NCI-H82 treated with DMSO at 0.1 percent for 48 hours (cell line): ENCODE measurements around the gene SH2B3.
"Not testable (repeated sequence)": the region's sequence is repeated elsewhere in the genome, so short reads cannot be mapped to it uniquely, and the experiment has no call there.

Experiments used
- DNase-seq: peaks from one replicate; lab custom pipeline; 2025; ENCODE audit not compliant: unreplicated experiment; lab: John Stamatoyannopoulos, UW

The SH2B3 gene

DNA sequence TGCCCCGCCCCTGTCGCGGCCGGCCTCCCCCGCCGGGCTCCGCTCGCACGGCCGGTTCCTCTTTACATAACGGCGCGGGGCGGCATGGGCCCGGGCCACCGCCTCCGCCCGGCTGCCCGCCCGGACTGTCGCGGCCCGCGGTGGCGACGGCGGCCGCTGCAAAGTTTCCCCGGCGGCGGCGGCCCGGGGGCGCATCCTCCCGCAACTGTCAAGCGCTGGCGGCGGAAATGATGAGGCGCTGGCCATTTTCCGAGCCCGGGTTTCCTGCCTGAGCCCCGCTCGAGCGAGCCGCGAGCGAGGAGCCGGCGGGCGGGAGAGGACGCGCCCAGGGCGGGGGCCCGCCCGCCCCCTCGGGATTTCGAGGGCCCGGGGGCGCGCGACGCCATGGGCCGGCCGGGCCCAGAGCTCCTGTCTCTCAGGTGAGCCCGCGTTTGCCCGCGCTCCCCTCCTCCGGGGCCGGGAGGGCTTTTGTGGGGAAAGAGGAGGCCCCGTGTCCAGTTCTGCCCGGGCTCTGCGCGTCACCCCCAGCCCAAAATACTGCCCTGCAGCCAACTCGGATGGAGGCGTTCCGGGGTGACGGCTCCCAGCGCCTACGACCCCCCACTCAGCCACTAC lies at the start of gene SH2B3:
SH2B3 (plus strand) TSS at position 65 of the 615 bp plus-strand sequence. CDS start 12,223 bp downstream, outside the sequence.
- DNase-seq: no peak

DNA sequence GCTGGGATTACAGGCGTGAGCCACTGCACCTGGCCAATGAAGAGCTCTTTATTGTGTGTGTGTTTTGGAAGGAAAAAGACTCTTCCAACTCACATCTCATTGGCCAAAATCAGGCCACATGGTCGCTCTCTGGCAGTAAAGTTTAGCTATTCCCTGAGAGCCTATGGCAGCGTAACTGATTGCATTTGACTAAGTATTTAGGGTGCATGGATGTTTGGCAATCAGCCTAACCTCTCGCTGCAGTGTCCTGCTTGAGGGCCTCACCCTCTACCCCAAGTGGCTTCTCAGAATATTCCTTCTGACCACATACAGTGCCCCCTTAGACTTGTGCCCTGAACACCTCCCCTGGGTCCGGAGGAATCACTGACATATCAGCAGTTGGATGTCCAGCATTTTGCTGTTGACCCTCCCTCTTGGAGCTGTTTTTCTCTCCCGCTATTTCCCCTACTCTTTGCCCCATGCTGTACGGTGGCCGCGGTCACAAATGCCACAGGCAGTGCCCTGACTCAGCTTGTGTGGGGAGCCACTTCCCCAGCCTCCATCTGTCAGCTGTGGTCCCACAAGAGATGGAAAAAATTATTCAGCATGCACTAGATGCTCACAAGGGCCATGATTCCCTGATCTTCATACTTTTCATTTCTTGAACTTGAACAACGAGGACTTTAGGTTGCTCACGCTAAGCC lies 46.4 kb upstream of the SH2B3 start:
- no peak for DNase-seq

DNA sequence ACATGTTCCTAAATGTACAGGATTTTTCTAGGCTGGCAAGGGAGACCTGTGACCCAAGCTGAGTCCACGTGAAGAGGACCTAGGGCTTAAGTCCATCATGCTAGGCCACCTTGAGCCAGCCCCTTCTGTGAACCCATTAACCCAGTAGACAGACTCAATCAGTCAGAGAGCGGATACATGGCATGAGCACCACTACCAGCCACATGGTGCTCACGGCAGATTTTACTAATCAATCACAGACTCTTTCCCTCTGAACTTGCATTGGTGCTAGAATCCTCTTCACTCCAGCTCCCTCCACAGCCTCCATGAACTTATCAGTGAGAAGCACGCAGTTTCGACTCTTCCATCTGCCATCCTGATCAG lies 45.8 kb upstream of the SH2B3 start:
- DNase-seq: no peak

DNA sequence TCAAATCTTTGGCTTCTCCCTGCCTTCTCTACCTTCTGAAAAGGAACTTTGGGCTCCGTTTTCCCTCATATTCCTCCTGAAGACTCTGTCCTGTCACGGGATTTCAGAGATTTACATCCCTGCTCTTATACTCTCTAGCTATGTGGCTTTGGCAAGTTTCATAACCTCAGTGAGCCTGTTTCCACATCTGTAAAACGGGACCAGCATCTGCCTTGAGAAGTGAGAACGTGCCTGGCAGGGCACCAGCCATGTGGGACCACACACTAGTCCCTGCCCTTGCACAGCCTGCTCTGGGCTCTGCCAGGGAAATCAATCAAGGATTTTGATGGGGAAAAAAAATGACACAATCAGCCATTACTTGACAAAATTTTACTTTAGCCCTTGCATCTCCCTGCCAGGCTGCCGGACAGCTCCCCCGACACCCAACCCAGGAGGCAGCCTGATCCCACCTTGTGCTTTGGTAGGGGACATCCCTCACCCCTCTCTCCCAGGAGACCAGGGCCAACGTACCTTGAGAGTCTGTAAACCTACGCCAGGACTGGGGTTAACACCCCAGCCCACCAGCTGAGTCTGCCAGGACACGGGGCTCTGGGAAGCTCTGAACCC lies 45.3 kb upstream of the SH2B3 start:
- DNase-seq: no peak

DNA sequence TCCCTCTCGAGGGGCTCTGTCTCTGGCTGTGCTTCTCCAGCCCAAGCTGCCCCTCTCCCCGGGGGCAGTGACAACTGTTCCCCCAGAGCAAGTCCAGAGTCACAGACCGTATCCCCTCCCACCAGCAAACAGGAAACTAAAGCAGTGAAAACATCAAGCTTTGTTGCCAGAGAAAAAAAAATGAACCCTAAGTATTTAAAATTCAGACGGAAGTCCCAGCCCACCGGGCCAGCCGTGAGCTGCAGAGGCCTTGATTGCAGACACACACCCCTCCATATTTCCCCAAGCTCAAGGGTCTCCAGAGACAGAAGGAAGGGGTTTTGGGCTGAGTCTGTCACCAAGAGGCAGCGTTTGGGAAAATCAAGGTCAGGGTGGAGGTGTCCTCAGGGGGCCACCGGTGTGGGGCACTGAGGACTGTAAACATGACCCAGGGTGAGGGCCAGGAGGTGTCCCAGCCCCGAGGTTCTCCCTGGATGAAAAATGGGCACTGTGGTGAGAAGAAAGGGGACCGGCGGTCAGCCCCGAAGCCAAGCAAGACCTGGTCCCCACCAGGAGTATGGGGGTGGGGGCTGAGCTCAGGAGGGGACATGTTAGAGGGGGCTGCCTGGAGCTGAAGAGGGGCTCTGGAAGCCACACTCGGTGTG lies 44.5 kb upstream of the SH2B3 start:
- no peak for DNase-seq

DNA sequence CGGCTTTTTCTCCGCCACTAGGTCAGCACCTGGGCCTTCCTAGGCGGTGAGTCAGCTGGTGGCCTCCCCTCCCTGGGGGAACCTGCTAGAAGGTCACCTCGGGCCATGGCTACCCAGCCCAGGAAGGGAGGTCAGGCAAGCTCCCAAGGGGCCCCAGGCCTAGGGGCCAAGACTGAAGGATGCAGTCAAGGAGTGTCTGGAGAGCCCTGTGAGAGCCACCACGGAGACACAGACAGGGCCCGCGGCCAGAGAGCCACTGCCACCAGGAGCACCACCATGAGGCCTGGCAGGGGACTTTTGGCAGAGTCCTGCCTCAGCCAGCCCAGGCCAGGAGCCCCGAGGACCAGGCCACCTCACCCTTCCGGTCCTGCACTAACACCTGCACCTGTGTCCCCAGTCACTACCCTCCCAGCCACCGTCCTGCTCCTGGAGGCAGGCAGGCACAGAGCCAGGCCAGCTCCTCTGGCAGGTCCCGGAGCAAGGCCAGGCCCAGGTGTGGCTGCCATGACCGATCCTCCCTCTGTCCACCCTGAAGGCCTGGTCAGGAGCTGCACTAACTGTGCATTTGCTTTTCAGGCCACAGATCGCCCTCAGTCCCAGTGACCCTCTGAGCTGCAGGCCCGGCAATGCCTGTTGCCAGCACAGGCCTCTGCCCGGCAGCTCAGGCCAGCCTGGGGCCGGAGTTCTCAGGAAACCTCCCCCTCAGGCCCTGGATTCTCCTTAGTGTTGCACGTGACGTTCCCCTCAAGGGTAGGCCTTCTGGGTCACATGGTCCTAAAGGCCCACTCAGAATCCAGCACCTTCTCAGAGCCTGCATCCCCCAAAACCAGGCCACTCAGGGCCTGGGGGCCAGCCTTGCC lies 43.8 kb upstream of the SH2B3 start:
- no peak for DNase-seq

DNA sequence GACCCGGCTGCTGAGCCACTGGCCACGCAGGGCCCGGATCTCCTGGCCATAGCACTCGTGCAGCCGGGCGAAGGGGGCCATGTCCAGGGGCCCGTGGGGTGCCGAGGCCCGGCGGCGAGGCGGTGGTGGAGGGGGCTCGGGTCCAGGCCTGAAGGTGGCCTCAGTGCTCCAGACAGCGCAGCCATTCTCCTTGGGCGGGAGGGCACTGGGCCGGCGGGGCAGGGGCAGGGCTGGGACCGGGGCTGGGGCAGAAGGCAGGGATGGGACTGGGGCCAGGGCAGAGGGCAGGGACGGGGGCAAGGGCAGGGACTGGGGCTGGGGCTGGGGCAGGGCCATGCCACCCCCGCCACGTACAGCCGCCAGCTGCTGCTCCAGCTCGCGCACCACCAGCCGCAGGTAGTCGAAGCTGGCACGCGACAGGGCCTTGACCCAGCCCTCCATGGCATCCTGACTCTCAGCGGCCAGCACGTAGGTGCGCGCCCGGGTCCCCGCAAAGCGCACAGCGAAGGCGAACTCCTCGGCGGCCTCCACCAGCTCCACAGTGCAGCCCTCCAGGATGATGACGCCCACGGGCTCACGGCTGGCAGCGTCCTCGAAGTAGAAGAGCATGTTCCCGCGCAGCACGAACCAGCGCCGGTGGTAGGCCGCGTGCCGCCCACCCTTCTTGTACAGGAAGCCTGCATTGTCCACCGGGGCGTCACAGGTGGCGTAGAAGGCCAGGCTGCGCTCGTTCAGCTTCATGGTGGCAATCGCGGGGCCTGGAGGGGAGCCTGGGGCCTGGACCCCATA lies 42.8 kb upstream of the SH2B3 start:
- no peak for DNase-seq

DNA sequence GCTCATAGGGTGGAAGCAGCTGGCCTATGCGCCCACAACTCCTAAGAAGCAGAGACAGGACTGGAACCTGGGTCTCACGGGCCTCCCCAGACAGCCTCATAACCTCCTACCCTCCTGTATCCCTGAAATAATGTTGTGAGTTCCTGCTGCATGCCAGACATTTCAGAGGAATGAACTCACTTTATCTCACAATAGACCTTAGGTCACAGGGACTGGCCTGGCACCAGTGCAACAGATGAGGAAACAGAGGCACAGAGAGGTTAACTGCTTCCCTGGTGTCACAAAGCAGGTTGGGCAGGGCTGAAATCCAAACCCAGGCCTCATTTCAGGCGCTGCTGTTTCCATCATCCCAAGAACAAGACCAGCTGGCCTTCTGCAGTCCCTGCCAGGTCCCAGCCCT lies 42.1 kb upstream of the SH2B3 start:
- DNase-seq: no peak

DNA sequence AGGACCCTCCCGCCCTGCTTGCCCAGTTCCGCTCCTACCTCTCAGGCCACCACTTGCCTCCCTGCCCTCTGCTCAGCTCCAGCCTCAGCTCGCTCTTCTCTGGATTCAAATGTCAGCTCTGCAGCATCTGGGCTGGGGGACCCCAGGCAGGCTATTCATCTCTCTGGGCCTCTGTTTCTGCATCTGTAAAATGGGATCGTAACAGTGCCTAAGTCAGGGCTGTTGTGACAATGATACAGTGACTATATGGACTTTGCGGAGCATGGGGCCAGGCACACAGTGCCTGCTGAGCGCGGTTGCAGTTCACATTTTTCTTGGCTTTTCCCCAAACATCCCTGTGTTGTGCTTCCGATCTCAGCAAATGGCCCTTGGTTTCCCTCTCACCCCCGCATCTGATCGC lies 39.6 kb upstream of the SH2B3 start:
- DNase-seq: no peak

DNA sequence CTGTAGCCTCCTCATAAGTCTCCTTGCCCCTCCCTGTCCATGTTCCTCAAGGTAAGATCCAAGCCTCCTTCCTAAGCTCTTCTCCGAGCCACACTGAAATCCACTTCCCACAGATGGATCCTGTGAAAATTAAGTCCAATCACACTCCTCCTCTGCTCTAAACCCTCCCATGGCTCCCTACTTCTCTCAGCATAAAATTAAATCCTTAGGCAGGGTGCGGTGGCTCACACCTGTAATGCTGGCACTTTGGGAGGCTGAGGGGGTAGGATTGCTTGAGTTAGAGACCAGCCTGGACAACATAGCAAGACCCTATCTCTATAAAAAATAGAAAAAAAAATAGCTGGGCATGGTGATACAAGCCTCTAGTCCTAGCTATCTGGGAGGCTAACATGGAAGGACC lies 39.1 kb upstream of the SH2B3 start:
- no peak for DNase-seq

DNA sequence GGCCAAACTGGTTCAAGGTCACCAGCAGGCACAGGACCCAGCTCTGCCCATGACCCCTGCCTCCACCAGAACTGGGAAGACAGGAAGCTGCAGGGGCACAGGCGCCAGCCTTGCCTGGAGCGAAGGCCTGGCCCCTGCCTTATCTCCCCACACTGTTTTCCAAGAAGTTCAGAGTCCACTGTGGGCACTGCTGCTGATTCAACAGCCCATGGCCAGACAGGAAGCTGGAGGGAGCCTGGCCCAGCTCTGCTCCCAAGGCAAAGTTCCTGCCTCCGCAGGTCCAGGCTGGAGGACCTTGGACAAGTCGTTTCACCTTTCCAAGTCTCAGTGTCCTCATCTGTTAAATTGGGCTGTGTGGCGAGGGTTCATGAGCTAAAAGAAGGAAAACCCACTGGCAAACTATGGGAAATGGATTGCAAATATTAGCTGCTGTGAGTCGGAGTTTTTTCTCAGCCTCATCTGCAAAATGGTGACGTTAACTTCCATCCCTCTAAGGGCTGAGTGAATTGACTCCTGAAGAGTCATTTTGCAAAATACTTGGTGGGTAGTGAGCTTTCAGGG lies 38.0 kb upstream of the SH2B3 start:
- no peak for DNase-seq

DNA sequence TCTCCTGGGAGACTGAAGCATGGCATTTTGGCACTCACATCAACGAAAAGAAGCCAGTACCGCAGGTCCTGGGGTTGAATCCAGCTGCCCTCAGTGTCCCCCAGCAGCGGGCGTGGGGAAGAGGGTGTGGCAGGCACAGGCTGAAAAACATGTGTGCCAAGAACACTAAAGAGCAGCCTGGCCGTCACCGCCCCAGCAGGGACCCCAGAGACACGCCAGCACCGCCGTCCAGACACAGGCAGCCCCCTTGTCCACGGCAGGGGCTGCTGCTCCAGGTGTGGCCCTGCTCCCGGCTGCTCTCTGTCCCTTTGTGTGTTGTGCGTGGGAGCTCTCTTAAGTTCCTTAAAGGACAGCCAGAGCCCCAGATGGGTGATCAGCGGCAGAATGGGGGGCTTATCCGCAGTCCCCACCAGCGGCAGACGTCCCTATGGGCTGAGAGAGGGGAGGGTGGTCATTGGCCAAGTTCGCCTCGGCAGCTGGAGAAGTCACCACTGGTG lies 37.4 kb upstream of the SH2B3 start:
- no peak for DNase-seq

DNA sequence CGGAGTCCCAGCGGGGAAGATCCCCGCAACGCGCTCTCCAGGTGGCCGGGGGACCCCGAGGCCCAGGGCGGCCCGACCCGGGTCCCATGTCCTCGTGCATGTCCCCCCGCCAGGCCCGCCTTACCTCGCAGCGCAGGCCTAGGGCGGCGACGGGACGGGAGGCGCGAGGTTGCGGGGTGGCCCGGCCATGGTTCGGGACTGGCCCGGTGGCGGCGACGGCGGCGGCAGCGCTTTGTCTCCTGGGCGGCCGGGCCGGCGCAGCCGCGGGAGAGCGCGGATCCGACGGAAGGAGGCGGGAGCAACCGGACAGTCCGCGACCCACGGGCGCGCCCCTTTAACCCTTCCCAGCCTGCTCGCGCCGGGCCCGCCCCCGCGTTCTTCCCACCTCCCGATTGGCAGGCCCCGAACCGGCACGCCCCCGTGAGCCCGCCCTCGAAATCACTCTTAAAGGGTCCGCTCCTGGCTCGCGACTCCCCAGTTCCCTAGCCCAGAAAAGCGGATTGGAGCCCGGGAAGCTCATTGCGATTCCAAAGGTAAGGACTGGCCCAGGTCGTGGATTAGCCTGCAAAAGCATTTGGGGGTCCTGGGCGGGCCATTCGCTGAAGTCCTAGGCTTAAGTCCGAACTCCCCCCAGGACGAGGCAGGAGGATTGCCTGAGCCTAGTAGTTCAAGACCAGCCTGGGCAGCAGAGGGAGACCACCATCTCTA lies 36.8 kb upstream of the SH2B3 start, which contains the start of gene PHETA1:
PHETA1 (minus strand) TSS at position 308 of the 708 bp plus-strand sequence. CDS start 5,668 bp downstream, outside the sequence.
- peak; percentile 69 for DNase-seq

DNA sequence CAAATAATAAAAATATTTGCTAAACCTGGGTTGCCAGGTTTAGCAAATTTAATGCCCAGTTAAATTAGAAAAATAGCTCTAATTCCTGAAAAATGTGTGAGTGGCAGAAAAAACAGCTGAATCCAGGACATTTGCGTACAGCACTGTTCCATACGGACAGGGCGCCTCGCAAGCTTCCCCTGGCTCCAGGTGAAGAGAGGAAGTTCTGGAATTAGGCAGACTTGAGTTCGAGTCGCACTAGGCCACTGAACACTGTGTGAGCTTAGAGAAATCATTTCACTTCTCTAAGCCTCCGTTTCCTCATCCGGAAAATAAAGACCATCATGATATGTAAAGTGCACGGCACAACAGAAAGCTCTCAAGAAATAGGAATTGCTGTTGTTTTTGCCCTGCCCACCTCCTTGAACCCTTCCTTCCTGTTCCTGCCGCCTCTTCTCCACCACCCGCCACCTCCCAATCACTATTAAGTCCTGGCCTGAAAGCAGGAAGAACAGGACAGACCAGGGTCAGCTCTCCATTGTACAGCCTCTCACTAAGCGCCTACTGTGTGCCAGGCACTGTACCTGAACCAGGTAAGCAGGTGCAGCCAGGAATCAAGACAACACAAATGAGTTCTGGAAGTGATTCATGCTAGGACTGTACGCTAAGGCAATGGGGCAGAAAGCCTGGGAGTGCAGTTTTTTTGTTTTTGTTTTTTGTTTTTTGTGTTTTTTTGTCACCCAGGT lies 36.1 kb upstream of the SH2B3 start:
- no peak for DNase-seq

DNA sequence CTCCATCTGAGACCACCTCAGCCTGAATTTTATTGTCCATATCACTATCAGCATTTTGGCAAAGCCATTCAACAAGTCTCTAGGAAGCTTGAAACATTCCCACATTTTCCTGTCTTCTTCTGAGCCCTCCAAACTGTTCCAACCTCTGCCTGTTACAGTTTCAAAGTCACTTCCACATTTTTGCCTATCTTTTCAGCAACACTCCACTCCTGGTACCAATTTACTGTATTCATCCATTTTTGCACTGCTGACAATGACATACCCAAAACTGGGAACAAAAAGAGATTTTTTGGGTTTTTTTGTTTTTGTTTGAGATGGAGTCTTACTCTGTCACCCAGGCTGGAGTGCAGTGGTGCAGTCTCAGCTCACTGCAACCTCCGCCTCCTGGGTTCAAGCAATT lies 32.5 kb upstream of the SH2B3 start:
- DNase-seq: not testable (repeated sequence)

DNA sequence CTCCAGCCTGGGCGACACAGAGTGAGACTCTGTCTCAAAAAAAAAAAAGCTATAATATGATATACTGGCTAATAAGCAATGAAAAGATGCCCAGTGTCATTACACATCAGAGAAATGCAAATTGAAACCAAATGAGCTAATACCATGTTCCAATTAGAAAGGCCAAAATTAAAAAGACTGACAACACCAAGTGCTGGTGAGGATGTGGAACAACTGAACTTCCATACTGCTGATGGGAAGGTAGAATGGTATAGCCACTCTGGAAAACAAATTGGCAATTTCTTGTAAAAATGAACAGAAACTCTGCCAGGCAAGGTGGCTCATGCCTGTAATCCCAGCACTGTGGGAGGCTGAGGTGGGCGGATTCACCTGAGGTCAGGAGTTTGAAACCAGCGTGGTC lies 28.3 kb upstream of the SH2B3 start:
- no peak for DNase-seq

DNA sequence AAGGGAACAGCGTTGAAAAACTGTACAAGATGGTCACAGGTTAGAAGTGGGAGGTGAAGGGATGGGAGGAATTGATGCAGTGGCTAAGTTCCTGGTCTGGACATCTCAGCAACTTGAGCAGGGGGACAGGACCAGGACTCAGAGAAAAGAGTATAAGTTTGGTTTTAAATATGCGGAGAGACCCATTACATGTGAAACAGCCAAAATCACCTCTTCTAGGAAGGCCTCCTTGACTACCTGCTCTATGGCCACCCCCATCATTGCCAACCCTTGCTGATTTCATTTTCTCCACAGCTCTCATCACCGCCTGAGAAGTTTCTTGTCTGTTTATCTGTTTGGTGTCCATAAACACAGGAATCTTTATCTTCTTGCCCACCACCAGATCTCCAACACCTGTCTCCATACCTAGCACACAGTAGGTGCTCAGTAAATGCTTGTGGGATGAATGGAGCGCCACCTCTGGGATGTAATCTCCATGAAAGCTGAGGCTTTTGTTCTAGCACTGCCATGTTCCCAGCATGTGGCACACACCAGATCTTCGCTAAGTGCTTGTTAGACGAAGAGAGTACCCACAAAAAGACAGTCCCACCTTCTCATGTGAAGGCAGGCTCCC lies 25.7 kb upstream of the SH2B3 start:
- DNase-seq: no peak

DNA sequence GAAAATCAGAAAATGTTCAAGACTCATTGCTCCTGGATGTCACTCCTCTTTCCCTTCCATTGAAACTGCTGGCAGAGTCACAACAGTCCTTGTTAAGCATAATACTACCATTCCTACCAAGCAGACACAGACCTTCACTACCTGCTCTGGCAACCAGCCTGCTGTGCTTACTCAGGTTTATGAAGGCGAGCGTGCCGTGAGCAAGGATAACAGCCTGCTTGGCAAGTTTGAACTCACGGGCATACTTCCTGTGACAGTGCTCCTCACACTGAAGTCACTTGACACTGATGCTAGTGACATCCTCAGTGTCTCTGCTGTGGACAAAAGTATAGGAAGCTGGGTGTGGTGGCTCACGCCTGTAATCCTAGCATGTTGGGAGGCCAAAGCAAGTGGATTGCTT lies 21.1 kb upstream of the SH2B3 start:
- DNase-seq: no peak
